ENCODE measurements around the gene CFAP43. TPM values are rescaled to one million over a fixed set of nuclear protein-coding genes. Genes with fewer than 3 reads are reported as not detected.

The CFAP43 gene
- total and polyA plus RNA-seq, 9 of the 15 experiments (the other 6 are each of a cell fraction or from before 2014, with no cell fraction given), result 0.07 to 0.86 (median 0.11) TPM; not detected in 1

DNA sequence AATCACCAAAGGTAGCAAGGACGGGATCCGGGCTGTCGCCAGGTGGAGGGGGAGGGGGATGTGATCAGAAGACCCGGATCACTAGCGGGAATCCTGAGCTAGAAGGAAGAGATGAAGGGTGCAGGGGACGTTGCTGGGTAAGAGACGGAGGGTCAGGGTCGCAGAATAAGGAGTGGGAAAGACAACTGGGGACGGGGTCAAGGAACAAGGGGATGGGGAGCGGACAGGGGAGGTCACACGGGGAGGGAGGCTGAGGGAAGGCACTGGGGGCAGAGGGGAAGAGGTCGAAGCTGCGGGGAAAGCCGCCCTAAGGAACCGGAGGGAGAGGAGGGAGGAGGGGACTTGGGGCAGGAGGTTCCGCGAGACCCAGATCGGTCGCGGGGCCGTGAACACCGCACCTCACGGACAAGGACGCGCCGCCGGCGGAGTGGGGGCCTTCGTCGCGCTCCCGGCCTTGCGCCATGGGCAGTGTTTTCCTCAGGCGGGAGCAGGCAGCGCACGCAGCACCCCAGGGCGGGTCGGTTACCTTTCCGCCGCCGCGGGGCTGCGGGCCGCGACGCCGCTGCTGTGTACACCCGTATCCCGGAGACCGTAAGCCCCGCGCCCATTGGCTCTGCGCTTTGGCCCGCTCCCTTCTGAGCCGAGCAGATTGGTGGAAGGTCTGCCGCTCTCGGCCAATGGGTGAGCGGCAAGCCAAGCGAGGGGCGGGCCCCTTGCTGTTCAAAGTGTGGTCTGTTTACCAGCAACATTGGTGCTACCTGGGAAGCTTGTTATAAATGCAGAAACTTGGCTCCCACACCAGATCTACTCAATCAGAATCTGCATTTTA lies at the start of gene CFAP43 (continued):
- TF ChIP-seq, protein P1, sequence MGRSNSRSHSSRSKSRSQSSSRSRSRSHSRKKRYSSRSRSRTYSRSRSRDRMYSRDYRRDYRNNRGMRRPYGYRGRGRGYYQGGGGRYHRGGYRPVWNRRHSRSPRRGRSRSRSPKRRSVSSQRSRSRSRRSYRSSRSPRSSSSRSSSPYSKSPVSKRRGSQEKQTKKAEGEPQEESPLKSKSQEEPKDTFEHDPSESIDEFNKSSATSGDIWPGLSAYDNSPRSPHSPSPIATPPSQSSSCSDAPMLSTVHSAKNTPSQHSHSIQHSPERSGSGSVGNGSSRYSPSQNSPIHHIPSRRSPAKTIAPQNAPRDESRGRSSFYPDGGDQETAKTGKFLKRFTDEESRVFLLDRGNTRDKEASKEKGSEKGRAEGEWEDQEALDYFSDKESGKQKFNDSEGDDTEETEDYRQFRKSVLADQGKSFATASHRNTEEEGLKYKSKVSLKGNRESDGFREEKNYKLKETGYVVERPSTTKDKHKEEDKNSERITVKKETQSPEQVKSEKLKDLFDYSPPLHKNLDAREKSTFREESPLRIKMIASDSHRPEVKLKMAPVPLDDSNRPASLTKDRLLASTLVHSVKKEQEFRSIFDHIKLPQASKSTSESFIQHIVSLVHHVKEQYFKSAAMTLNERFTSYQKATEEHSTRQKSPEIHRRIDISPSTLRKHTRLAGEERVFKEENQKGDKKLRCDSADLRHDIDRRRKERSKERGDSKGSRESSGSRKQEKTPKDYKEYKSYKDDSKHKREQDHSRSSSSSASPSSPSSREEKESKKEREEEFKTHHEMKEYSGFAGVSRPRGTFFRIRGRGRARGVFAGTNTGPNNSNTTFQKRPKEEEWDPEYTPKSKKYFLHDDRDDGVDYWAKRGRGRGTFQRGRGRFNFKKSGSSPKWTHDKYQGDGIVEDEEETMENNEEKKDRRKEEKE (IDR thresholded peaks at IDR 0.05; ENCODE audit: borderline replicate concordance in 1 of 2, control insufficient read depth in 1 of 2, low read depth in 2 of 2, low read length in 1 of 2), result no peak
- TF ChIP-seq ARID2 (IDR thresholded peaks at IDR 0.05), result no peak
- no peak for TF ChIP-seq TEAD2 (tag; IDR thresholded peaks at IDR 0.05)
- TF ChIP-seq TAF1 (IDR thresholded peaks at IDR 0.05; ENCODE audit: control insufficient read depth, extremely low read depth, insufficient read depth, low read length, severe bottlenecking), result no peak
- no peak for TF ChIP-seq ZNF583 (CRISPR knock-in tag; IDR thresholded peaks at IDR 0.05)
- TF ChIP-seq, protein P2, sequence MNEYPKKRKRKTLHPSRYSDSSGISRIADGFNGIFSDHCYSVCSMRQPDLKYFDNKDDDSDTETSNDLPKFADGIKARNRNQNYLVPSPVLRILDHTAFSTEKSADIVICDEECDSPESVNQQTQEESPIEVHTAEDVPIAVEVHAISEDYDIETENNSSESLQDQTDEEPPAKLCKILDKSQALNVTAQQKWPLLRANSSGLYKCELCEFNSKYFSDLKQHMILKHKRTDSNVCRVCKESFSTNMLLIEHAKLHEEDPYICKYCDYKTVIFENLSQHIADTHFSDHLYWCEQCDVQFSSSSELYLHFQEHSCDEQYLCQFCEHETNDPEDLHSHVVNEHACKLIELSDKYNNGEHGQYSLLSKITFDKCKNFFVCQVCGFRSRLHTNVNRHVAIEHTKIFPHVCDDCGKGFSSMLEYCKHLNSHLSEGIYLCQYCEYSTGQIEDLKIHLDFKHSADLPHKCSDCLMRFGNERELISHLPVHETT (CRISPR knock-in tag; conservative IDR thresholded peaks at IDR 0.05 in 1 of 2, IDR thresholded peaks at IDR 0.05 in 1 of 2), result no peak
- no peak for TF ChIP-seq RUNX1 (IDR thresholded peaks at IDR 0.05; ENCODE audit: low read depth)
- no peak for TF ChIP-seq ZNF134 (CRISPR knock-in tag; conservative IDR thresholded peaks at IDR 0.05)
- TF ChIP-seq RBM25 (IDR thresholded peaks at IDR 0.05; ENCODE audit: low read depth, low read length, severe bottlenecking), result peak; percentile 98
- TF ChIP-seq, protein P3, sequence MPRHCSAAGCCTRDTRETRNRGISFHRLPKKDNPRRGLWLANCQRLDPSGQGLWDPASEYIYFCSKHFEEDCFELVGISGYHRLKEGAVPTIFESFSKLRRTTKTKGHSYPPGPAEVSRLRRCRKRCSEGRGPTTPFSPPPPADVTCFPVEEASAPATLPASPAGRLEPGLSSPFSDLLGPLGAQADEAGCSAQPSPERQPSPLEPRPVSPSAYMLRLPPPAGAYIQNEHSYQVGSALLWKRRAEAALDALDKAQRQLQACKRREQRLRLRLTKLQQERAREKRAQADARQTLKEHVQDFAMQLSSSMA (CRISPR knock-in tag; IDR thresholded peaks at IDR 0.05), result no peak
- TF ChIP-seq ZNF217 (CRISPR knock-in tag; IDR thresholded peaks at IDR 0.05), result no peak
- no peak for TF ChIP-seq LCOR (CRISPR knock-in tag; IDR thresholded peaks at IDR 0.05)
- TF ChIP-seq ZFP36 (IDR thresholded peaks at IDR 0.05; ENCODE audit: low read depth, low read length, partially characterized antibody), result no peak
- no peak for TF ChIP-seq ZNF212 (CRISPR knock-in tag; IDR thresholded peaks at IDR 0.05)
- TF ChIP-seq, protein P4, sequence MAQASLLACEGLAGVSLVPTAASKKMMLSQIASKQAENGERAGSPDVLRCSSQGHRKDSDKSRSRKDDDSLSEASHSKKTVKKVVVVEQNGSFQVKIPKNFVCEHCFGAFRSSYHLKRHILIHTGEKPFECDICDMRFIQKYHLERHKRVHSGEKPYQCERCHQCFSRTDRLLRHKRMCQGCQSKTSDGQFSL (CRISPR knock-in tag; IDR thresholded peaks at IDR 0.05), result no peak
- TF ChIP-seq, protein P4 (tag; IDR thresholded peaks at IDR 0.05), result no peak
- peak; percentile 47; the same call in 1 of the 2 replicates for TF ChIP-seq CREM (IDR thresholded peaks at IDR 0.05; ENCODE audit: low read depth)
- TF ChIP-seq FOS (IDR thresholded peaks at IDR 0.05; ENCODE audit: extremely low read depth, insufficient read length), result peak; percentile 81
- no peak for TF ChIP-seq SLC30A9 (CRISPR knock-in tag; IDR thresholded peaks at IDR 0.05)
- no peak for TF ChIP-seq CREBBP (IDR thresholded peaks at IDR 0.05; ENCODE audit: low read depth, low read length)
- no peak for TF ChIP-seq NBN (IDR thresholded peaks at IDR 0.05; ENCODE audit: low read depth)
- no peak for TF ChIP-seq ZKSCAN8 (CRISPR knock-in tag; IDR thresholded peaks at IDR 0.05)
- TF ChIP-seq SETDB1 (IDR thresholded peaks at IDR 0.05; ENCODE audit: low read length), result no peak
